Measurements from ENCODE around the gene SORCS2.

GRCh38 chr4:7207628-7208231 is 15.4 kb downstream of the SORCS2 start:
- no peak for TF ChIP-seq CTCF (IDR thresholded peaks at IDR 0.05)
- TF ChIP-seq POLR2AphosphoS5 (IDR thresholded peaks at IDR 0.05) = no peak
- TF ChIP-seq POLR2A (IDR thresholded peaks at IDR 0.05) = no peak
